Bronchial epithelial cell (primary cell): ENCODE measurements around the gene SUCLG2. TPM values are rescaled to one million over a fixed set of nuclear protein-coding genes. Genes with fewer than 3 reads are reported as not detected.

Source experiments
- DNase-seq: peaks from one replicate; pipeline ENCODE4 v3.0.0-alpha.2; 2010; ENCODE audit warnings: low read depth
- FAIRE-seq: peaks from 2 replicates; lab custom pipeline; 2011; peaks lifted over from hg19 to GRCh38; lab: Jason Lieb, UNC
- H3K27me3 ChIP-seq: 2 replicates; pipeline ENCODE4 v1.5.1; 2011; ENCODE audit warnings: low read length; ENCODE audit not compliant: control insufficient read depth, insufficient read depth
- H3K36me3 ChIP-seq: 2 replicates; pipeline ENCODE4 v1.5.1; 2011; ENCODE audit warnings: low read length; ENCODE audit not compliant: control insufficient read depth, insufficient read depth
- H3K4me3 ChIP-seq: 2 replicates; pipeline ENCODE4 v1.5.1; 2011; ENCODE audit warnings: mild to moderate bottlenecking, low read depth, low read length, control low read depth
- CTCF ChIP-seq: IDR thresholded peaks from 2 replicates; pipeline ENCODE4 v1.5.1; 2011; ENCODE audit warnings: mild to moderate bottlenecking, moderate library complexity, low read length, control low read depth, inconsistent platforms; ENCODE audit not compliant: insufficient read depth, severe bottlenecking
- total RNA-seq: library from RNA; depleted of rRNA; stranded (reverse); fragments of >200 nt; gene quantifications from 2 replicates; pipeline ENCODE4 v1.2.1, GENCODE V29; 2014

SUCLG2 gene
- total RNA-seq, 1 donor from 2014 or later: 42.1 TPM

- FAIRE-seq (no peak), DNase-seq (no peak)
- no peak for TF ChIP-seq CTCF
- no peaks in the 10 kb centered on the region for H3K27me3 ChIP-seq
- no peaks in the 10 kb centered on the region for H3K36me3 ChIP-seq
- no peak overlapping the region for H3K4me3 ChIP-seq
Measured at GRCh38 chr3:67468511-67468910, 185.9 kb downstream of the SUCLG2 start.

- H3K36me3 ChIP-seq: no peaks in the 10 kb centered on the region
- TF ChIP-seq CTCF: no peak
- FAIRE-seq (no peak), DNase-seq (no peak)
- no peak overlapping the region for H3K4me3 ChIP-seq
- no peaks in the 10 kb centered on the region for H3K27me3 ChIP-seq
Measured at GRCh38 chr3:67463656-67464055, 190.8 kb downstream of the SUCLG2 start.

GRCh38 chr3:67462187-67462586, 192.2 kb downstream of the SUCLG2 start:
- Histone ChIP-seq H3K36me3 (no peaks in the 10 kb centered on the region), H3K27me3 (no peaks in the 10 kb centered on the region), H3K4me3 (no peak overlapping the region)
- FAIRE-seq (no peak), DNase-seq (peak; percentile 11)
- no peak for TF ChIP-seq CTCF

GRCh38 chr3:67461667-67462142, 192.7 kb downstream of the SUCLG2 start:
- peak; percentile 5 for DNase-seq
- Histone ChIP-seq H3K27me3 (no peaks in the 10 kb centered on the region), H3K36me3 (no peaks in the 10 kb centered on the region), H3K4me3 (no peak overlapping the region)
- TF ChIP-seq CTCF: no peak
- FAIRE-seq: no peak

GRCh38 chr3:67460841-67461510, 193.4 kb downstream of the SUCLG2 start:
- no peak for TF ChIP-seq CTCF
- no peaks in the 10 kb centered on the region for H3K27me3 ChIP-seq
- peak; percentile 5 for DNase-seq
- H3K36me3 ChIP-seq: no peaks in the 10 kb centered on the region
- FAIRE-seq: no peak
- no peak overlapping the region for H3K4me3 ChIP-seq

GRCh38 chr3:67459796-67460195, 194.6 kb downstream of the SUCLG2 start:
- Histone ChIP-seq H3K4me3 (no peak overlapping the region), H3K27me3 (no peaks in the 10 kb centered on the region), H3K36me3 (no peaks in the 10 kb centered on the region)
- no peak for FAIRE-seq
- DNase-seq: no peak
- TF ChIP-seq CTCF: no peak
